Bone marrow (tissue), 2 donors: ENCODE measurements around the gene USH1C.

Source experiments
- DNase-seq, 2 donors: peaks; one replicate each; lab custom pipeline; 2025; lab: John Stamatoyannopoulos, UW

The USH1C gene

DNA sequence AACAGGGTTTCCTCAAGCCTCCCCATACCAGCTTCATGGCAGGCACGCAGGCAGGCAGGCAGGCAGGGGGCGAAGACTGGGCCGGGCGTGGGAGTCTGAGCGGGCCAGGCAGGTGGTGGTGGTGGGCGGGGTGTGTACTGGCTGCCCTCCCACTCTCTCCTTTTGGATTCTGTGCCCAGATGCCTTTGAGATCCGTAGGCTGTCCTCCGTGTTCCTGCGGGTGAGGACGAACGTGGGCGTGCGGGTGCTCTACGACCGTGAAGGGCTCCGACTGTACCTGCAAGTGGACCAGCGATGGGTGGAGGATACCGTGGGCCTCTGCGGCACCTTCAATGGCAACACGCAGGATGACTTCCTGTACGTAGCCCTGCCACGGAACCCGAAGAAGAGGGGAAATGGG, 25.8 kb upstream of the USH1C start:
- DNase-seq: no peak

DNA sequence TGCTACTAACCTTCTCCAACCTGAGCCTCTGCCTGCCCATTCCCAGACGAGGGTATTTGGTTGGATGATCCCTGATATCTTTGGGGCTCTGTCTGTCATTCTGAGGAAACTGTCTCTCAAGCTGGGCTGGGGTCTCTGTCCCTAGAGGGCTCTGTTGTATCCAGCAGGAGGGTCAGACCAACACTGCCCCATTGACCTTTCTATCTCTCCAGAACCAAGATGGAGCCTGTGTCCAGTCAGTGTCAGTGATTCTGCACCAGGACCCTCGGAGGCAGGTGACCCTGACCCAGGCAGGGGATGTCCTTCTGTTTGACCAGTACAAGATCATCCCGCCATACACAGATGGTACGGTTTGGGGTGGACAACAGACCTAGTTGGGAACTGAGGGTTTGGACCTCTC, 24.7 kb upstream of the USH1C start:
- no peak for DNase-seq

DNA sequence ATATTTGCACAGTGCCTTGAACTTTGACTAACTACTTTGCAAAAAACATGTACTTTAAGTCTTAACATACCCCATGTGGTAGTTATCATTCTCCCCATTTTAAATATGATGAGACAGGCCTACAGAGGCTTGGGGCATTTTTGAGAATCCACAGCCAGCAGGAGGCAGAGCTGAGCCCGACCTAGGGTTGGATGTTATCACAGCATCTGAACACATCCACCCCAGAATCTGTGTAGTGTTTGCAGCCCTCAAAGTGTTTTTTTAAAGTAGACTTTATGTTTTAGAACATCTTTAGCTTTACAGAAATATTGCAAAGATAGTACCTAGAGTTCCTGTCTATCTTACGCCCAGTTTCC, 20.4 kb upstream of the USH1C start:
- DNase-seq: no peak

DNA sequence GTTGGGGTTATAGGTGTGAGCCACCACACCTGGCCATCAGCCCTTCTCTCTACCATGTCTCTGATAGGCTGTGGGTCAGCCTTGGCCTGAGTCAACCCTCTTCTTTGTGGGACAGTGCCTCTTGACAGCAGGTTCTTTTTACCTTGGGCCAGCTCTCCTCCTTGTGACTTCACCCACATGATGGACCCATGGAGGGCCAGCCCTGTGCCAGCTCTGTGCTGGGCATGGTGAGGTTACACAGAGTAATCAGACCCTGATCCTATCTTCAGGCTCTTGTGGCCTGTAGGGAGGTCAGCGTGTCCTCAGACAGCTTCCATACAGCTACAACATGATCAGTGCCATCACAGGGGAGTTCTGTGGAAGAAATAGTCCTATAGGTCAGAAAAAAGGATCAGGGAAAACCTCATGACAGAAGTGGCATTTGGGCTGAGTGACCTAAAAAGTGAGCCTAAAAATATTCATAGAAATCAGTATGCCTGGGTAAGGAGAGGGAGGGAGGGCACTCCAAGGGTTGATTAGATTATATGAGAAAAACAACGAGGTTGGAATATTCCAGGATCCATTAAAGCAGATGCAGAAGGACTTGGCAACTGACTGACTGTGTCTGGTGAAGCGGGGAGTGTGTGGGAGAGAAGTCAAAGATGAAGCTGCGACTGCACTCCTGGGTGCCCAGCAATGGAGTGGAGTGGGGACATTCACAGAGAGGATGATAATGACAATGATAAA, 19.9 kb upstream of the USH1C start:
- DNase-seq: no peak

DNA sequence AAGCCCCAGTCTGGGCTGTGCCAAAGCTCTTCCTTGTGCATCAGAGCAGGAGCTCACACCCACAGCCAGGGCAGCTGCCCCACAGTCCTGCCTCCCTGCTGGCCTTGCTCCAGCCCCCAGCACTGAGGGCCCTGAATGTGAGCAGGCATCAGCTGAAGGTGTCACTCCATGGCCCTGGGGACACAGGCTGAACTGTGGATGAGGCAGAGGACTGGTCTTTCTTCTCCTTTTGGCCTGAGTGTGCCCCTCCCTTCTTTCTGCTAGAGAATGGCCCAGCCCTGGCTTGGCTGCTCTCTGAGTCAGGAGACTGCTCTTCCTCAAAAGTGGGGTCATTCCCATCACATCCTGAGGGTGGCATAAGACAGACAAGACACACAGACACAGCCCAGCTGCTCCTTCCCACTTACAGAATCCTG, 19.0 kb upstream of the USH1C start:
- DNase-seq: no peak

DNA sequence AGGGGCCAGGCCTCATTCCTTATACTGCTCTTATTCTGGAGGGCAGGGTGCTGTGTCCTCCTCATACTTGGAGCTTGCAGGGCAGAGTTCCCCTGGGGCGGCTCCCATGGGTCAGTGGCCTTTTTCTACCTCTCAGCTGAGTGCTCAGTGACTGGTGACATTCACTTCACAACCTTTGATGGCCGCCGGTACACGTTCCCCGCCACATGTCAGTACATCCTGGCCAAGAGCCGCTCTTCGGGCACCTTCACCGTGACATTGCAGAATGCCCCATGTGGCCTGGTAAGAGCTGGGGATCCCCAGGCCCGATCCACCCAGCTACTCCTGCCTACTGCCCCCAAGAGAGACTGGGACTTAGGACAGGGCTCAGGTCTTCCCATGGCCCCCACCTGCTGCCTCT, 17.3 kb upstream of the USH1C start:
- DNase-seq: no peak

DNA sequence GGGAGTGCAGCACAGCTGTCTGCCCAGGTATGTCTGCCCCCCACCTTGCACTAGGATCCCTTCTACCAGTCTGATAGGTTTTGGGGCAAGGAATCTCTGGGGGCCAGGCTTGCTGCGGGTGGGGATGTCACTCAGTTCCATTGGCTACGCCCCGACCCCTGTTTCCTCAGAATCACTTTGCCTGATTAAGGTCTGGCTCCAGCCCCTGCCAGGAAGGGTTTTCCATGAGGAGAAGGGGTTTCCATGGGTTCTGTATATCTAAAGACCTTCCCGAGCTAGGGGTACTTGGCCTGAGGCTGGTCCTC, 16.8 kb upstream of the USH1C start:
- no peak for DNase-seq

DNA sequence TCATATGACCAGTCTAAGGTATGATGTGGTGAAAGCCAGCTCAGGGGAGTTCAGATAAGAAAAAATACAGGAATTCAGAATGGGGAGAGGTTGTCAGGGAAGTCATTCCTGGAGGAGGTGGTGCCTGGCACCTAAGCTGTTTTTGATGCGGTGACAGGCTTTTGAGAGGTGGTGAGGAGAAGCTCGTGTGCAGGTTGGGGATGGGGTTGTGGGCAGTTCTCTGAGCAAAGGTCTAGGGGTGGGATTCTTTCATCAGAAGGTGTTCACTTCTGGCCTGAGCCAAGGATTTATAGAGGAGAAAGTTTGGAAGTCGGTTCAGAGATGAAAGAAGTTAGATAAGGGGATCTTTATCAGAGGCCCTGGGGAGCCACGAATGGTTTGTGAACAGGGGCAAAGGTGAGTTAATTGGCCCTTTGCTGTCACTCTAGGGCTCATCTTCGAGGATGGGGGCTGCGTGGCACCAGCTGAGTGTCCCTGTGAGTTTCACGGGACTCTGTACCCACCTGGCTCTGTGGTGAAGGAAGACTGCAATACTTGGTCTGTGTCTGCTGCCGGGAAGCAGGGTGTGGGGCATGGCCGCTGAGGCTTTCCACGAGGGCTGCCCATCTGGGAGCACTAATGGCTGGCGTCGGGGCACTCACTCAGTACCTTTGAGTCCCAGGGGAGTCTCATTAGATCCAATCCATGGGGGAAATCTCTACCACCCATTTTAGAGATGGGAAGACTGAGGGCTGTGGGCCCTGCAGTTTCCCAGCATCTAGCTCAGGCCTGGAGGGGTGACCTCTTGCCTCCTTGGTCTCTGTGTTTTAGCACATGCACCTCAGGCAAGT, 16.3 kb upstream of the USH1C start:
- no peak for DNase-seq

DNA sequence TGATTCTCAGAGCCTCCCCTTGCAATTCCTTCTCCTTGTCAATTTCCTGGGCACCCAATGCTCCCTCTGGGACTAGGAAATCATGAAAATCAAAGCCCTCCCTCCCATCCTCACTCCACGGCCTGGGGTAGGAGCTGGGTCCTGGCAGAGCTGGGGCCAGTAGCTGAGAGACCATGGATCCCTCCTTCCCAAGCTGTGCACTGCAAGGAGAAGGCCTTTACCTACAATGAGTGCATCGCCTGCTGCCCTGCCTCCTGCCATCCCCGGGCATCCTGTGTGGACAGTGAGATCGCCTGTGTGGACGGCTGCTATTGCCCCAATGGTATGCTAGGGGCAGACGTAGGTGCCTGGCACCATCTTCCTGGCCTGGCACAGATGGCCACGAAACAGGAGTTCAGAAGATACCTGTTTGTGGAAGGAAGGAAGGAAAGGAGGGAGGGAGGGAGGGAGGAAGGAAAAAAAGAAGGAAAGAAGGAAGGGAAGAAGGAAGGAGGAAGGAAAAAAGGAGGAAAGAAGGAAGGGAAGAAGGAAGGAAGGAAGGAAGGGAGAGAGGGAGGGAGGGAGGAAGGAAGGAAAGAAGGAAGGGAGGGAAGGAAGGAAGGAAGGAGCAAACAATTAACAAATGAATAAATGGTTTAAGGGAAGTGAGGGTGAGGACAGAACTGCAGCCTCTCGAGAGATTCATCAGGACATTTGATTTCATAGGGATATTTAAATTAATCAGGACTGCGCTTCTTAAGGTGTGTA, 15.3 kb upstream of the USH1C start:
- DNase-seq: no peak

DNA sequence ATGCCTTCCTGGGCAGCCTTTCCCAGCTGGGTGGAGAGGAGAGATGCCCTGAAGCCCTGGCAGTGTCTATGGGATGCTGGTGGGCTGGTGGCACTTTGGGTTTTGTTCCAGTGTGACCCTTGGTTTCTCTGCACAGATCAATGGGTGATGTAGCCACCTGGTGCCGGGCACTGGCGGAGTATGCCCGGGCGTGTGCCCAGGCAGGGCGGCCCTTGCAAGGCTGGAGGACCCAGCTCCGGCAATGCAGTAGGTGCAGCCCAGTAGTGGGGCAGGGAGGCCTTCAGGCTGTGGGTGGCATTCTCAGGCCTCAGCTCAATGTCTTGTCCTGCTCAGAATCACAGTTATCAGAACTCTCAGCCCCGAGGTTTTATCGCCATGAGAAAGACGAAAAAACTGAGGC, 14.7 kb upstream of the USH1C start:
- DNase-seq: no peak

DNA sequence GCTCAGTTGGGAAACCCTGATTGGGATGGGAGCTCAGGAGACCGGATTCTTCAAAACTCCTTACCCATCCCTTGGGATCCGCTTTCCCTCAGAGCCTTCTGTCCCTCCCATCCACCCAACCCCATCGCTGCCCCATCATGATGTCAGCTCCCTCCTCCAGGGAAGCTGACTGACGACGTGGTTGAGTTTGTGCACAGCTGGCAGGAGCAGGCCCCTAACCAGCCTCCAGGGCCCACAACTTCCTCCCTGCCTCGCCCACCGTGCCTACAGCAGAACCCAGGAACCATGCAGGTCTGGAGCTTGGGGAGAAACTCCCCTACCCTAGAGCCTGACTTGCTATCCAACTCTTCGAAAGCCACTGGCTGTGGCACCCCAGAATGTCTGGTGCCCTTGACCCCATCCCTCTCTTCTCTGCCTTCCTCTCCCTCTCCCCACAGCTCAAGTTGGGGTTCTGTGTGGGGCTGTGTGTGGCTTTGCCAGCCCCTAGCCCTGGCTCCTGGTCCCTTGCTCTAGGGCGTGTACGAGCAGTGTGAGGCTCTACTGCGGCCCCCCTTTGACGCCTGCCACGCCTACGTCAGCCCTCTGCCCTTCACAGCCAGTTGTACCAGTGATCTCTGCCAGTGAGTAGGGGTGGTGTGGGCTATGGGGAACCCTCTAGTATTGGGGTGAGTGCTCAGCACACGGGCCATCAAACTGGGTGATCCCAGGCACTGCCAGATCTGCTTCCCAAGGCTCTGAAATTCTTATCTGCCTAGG, 14.0 kb upstream of the USH1C start:
- DNase-seq: no peak

DNA sequence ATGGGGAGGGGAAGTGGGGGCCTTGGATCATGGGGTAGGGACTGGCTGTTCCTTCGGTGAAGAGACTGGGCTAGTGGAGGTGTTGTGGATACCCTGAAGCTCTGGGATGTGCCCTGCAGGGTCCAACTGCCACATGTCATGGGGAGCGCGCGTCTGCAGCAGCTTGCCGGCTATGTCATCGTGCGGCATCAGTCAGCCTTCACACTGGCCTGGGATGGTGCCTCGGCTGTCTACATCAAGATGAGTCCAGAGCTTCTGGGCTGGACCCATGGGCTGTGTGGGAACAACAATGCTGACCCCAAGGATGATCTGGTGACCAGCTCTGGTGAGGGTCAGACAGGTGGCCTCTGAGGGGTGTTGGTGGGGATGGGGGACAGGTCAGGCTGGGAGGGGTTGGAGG, 12.8 kb upstream of the USH1C start:
- no peak for DNase-seq

DNA sequence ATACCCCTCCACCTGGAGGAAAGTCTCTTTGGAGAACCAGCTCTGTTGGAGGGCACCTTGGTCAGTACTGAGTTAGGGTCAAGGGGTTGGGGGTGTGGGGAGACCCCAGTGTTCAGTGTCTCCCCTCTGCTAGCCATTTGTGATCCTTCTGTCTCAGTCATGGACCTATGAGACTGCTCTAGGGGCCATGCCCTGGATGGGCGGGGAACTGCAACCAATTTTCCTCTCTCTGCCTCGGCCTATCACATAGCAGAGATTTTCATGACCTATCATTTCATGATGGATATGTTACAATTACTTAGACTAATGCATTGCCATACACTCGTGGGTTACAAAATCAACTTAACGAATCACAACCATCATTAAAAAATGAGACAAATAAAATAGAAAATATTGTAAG, 10.3 kb upstream of the USH1C start:
- no peak for DNase-seq

DNA sequence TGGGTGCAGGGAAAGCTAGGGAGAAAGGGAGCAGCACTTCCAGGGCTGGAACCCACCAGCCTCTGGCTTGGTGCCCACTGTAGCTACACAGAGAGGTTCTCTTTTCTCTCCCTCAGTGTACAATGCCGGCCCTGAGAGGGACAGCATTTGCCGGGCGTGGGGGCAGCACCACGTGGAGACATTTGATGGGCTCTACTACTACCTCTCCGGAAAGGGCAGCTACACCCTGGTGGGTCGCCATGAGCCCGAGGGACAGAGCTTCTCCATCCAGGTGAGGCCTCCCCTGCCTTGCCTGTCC, 9.0 kb upstream of the USH1C start:
- no peak for DNase-seq

DNA sequence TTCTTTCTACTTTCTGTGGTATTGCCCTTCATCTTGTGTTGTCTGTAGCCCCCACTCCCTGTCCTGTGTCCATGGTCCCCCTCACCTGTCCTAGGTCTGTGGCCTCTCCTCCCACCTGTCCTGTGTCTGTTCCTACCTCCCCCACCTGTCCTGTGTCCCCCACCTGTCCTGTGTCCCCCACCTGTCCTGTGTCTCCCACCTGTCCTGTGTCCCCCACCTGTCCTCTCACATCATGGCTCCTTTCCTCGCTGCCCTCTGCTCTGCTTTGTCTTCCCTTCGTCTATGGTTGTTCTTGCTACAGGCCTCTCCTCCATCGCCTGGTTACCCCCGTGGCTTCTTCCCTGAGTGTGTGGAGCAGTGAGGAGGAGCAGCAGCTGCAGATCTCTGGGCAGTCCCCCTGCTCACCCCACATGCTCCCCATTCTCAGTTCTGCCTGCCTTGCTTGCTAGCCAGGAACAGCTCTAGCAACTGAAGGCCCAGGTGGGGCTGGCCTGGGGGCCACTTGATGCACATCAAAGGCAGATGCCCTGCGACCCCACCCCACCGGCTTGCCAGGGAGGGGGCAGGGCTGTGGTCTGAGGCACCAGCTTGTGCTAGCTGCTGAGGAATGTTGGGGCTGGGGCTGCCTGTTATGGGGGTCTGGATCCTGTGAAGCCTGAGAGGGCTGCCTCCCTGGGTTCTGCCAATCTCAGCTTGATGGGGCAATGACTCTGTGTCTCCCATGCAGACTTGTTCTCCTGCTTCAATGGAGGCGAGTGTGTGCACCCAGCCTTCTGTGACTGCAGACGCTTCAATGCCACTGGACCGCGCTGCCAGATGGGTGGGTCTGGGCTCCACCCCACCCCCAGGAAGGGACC, 8.4 kb upstream of the USH1C start:
- no peak for DNase-seq

DNA sequence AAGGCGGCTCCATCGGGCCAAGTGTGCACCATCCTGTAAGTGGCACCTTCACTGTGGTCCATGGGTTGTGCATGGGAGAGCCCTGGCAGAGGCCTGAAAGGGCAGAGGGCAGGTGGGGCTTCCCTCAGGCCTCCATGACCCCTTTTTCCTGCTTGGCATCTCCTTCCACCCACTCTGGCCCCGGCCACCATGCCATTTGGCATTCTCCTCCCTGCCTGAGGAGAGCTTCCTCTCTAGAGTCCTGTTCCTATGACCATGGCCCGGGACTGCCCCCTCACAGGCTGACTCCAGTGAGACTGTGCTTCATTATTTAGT, 7.8 kb upstream of the USH1C start:
- no peak for DNase-seq

DNA sequence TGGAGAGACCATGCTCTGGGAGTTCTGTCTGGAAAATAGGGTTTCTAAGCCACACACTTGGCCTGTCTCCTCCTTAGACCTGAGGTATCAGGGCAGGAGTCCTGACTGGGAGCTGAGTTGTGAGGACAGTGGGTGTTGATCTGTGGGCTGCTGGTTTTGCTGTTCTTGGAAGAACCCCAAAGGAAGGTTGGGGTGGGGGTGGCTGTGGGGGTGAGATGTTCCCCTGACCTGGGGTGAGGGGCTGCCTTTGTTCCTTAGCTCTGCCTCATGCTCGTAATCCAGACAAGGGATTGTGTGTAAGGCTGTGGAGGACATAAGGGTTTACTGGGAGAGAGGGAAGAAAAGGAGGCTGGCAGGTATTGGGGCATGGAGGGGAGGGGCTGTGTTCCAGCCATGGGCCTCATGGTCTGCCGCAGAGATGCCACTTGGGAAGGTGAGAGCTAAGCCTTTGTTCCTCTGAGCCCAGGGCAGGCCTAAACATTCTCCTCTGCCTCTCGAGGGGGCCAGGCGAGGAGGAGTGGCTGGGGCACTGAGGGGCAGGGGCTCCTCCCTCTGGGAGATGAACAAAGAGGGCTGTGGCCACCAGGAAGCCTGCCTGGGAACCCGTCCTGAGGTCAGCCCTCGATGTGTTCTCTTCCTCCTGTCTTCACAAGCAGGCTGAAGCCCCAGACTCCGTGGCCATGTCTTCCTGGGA, 7.3 kb upstream of the USH1C start:
- DNase-seq: no peak

DNA sequence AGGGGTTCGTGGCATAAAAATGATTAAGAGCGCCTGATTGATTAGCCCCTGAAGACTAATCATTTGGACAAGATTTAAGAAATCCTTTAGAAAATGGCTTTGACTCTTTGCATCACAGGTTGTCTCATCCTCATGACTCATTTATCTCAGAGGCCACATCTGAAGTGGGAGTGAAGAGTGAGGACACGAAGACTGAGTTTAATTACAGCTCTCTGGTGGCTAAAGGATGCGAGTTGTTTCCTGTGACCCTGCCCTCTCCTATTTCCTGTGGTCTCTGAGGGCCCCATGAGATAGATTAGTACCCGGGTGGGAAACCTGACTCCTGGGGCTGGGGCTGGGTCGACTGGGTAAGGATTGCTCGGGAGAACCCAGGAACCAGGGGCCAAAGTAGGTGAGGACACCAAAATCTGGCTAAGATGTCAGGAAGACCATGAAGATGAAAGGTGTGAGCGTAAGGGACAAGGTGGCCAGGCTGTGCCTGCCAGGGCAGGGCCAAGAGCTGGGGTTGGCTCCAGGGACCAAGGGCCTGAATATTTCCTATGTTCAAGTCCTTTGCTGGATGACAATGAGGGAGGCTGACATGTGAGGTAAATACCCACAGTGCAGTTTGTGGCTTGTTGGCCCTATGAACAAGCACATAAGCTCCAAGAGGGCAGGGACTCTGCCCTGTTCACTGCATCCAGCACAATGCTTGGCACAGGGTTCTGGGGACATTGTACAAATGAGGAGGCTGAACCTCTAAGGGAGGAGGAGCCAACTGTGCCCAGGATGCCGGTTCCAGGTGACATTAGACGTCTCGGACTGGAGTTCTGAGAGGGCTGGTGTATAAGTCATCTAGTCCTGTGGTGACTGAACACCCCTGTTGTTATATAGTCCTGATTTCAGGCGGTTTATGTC, 6.5 kb upstream of the USH1C start:
- no peak for DNase-seq

DNA sequence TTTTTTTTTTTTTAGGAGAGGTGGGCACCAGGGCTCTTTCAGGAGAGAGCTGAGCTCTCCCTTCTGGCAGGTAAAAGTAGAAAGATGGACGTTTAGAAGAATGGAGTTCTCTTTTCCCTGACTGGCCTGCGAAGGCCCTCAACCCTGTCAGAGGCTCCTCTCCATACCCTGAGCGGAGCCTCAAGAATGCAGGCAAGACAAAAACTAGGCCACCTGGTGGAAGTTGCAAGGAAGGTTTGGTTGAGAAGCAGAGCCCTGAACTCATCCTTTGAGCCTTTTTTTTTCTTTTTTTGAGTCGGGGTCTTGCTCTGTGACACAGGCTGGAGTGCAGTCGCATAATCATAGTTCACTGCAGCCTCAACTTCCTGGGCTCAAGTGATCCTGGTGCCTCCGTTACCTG, 4.2 kb upstream of the USH1C start:
- no peak for DNase-seq

DNA sequence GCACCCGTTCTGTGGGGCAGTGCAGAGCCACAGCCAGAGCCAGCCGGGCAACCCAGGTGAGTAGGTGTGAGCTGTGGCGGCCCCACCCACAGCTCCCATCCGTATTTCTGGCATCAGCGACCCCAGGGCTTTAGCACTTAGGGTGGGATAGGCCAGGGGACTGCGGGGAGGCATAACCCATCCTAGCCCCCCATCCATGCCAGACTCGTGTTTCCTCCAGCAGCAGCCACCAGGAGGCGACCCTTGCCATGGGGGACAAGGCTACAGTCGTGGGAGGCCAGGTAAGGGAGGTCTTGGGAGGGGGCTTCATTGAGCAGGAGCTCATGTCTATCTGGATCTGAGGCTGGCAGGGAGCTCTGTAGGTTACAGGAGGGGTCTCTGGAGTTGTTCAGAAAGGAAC, 3.7 kb upstream of the USH1C start:
- DNase-seq: no peak
